H1 (cell line): ENCODE results near the gene FBXO7. TPM values are rescaled to one million over a fixed set of nuclear protein-coding genes. Genes with fewer than 3 reads are reported as not detected.

Experiments
- ATF3 ChIP-seq: IDR thresholded peaks from 2 replicates; pipeline ENCODE4 v1.6.1; 2011; ENCODE audit warnings: low read depth, mild to moderate bottlenecking, low read length; ENCODE audit not compliant: insufficient read depth
- CHD7 ChIP-seq: fragments of 300-600 bp; sonication (generic); IDR thresholded peaks from 2 replicates; pipeline ENCODE4 v1.7.1; 2012; ENCODE audit warnings: low read length, moderate library complexity, mild to moderate bottlenecking, inconsistent platforms; ENCODE audit not compliant: insufficient replicate concordance
- CTCF ChIP-seq, 3 experiments: IDR thresholded peaks; 1 replicate in 2 of 3; 2 replicates in 1 of 3; pipeline versions ENCODE4 v1.5.1 to v1.6.1; 2011; ENCODE audit warnings: low read length in 3 of 3, mild to moderate bottlenecking in 3 of 3, inconsistent platforms in 2 of 3, low read depth in 1 of 3, moderate library complexity in 1 of 3; ENCODE audit not compliant: insufficient read depth in 1 of 3; ENCODE audit errors: control extremely low read depth in 1 of 3
- POLR2A ChIP-seq, 2 experiments: IDR thresholded peaks; 1 replicate in 1 of 2; 2 replicates in 1 of 2; pipeline ENCODE4 v1.6.1; 2011; ENCODE audit warnings: low read depth in 2 of 2, low read length in 2 of 2, mild to moderate bottlenecking in 2 of 2; ENCODE audit errors: control extremely low read depth in 1 of 2
- RXRA ChIP-seq: IDR thresholded peaks from 2 replicates; pipeline ENCODE4 v1.6.1; 2011; ENCODE audit warnings: low read depth, mild to moderate bottlenecking, low read length, moderate library complexity; ENCODE audit not compliant: insufficient read depth
- TAF1 ChIP-seq: IDR thresholded peaks from 2 replicates; pipeline ENCODE4 v1.6.1; 2011; ENCODE audit warnings: mild to moderate bottlenecking, low read depth, low read length
- TCF12 ChIP-seq: IDR thresholded peaks from 2 replicates; pipeline ENCODE4 v1.6.1; 2011; ENCODE audit warnings: low read depth, mild to moderate bottlenecking, low read length
- ZNF274 ChIP-seq: IDR thresholded peaks from 2 replicates; pipeline ENCODE4 v1.7.0; 2012; ENCODE audit warnings: low read length, borderline replicate concordance; ENCODE audit errors: extremely low read depth
- polyA plus RNA-seq, 7 experiments: library from polyadenylated mRNA; depleted of rRNA in 3 of 7; stranded (reverse) in 5 of 7; unstranded in 2 of 7; fragments of >200 nt in 5 of 7; fragments of 200-250 nt in 2 of 7; gene quantifications; 1 replicate in 5 of 7; 2 replicates in 1 of 7; 4 replicates in 1 of 7; pipeline versions ENCODE4 v1.2.1 to v1.2.3, GENCODE V29; 2011 to 2013; ENCODE audit warnings: missing spikeins in 2 of 7, mixed read lengths in 2 of 7
- total RNA-seq: library from RNA; stranded (reverse); fragmentation: NEBNext Ultra II Directional; extraction: Animal tissue kit (Norgen Biotek cat#: 25700); gene quantifications from 2 replicates; pipeline ENCODE4 v1.2.1, GENCODE V29; 2021

Gene FBXO7
- total and polyA plus RNA-seq, 2 of the 8 experiments (the other 6 are each of a cell fraction or from before 2014, with no cell fraction given) = 62.7 to 76.1 TPM

- TF ChIP-seq CHD7 = no peak
- no peak for TF ChIP-seq CTCF (IDR thresholded peaks at IDR 0.05; ENCODE audit: control extremely low read depth in 1 of 3, insufficient read depth in 1 of 3, low read depth in 1 of 3, low read length in 3 of 3)
- no peak for TF ChIP-seq ATF3
- no peak for TF ChIP-seq POLR2A (IDR thresholded peaks at IDR 0.05; ENCODE audit: control extremely low read depth in 1 of 2, low read depth in 2 of 2, low read length in 2 of 2)
- no peak for TF ChIP-seq RXRA
- no peak for TF ChIP-seq TCF12
- TF ChIP-seq ZNF274 = no peak
- TF ChIP-seq TAF1 = no peak
These were observed 61.0 kb downstream of the FBXO7 start (continued) for GRCh38 chr22:32535531-32536190.
